T-helper 17 cell (primary cell): ENCODE data around the gene MBNL3. TPM values are rescaled to one million over a fixed set of nuclear protein-coding genes. Genes with fewer than 3 reads are reported as not detected.
"Not testable (repeated sequence)": the region's sequence is repeated elsewhere in the genome, so short reads cannot be mapped to it uniquely, and the experiment has no call there.

Source experiments
- ATAC-seq: fragments of 150-1000 bp; cut with Tn5 transposase; 2 replicates; pipeline ENCODE4 v1.10.0; 2021; ENCODE audit warnings: mild to moderate bottlenecking, moderate library complexity
- DNase-seq, 3 donors: peaks; one replicate each; pipeline versions ENCODE4 v3.0.0 to v3.0.0-alpha.2; 2020 to 2021
- H3K9me3 ChIP-seq: one replicate; pipeline ENCODE4 v1.7.0; 2013; ENCODE audit warnings: low read length, mild to moderate bottlenecking; ENCODE audit not compliant: control insufficient read depth, poor library complexity, severe bottlenecking
- H3K27ac Mint-ChIP-seq: one replicate; pipeline ENCODE4 v1.8.0; 2022; ENCODE audit warnings: mild to moderate bottlenecking, moderate library complexity, mixed read lengths
- H3K27me3 Mint-ChIP-seq: one replicate; pipeline ENCODE4 v1.8.0; 2022; ENCODE audit warnings: mixed read lengths
- H3K36me3 Mint-ChIP-seq: one replicate; pipeline ENCODE4 v1.8.0; 2022; ENCODE audit warnings: low read depth, mixed read lengths
- H3K4me1 Mint-ChIP-seq: one replicate; pipeline ENCODE4 v1.8.0; 2022; ENCODE audit warnings: mild to moderate bottlenecking, mixed read lengths
- H3K4me3 Mint-ChIP-seq: one replicate; pipeline ENCODE4 v1.8.0; 2022; ENCODE audit warnings: mild to moderate bottlenecking, moderate library complexity, mixed read lengths
- total RNA-seq, 4 donors: library from RNA in 2 of 4; stranded (reverse) in 2 of 4; gene quantifications; one replicate each; pipeline ENCODE4 v1.2.3 and lab custom pipeline; 2022 to 2026

Gene MBNL3
- total RNA-seq, 2 donors from 2014 or later = 32.5 to 34.1 TPM

DNA sequence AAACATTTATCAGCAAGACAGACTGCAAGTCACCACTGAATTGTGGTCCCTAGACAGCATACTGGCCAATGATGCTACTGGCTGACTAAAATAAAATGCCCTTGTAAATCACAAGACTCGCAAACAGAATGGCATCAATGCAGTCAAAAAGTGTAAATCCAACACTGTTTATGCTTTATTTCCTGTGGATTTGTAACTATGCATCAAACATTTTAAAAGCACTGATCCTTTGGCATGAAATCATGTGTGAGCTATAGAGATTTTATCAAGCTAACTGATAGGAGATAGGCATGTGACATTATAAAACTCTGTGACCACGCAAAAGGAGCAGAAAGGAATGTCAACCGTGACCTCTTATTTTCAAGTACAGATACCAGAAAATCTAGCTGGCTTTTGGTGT, 20.8 kb downstream of the MBNL3 start:
- DNase-seq (no peak), ATAC-seq (no peak)
- Mint-ChIP-seq H3K4me1 (no peaks in the 10 kb centered on the region), H3K27me3 (no peaks in the 10 kb centered on the region), H3K36me3 (no peaks in the 10 kb centered on the region), H3K27ac (no peak overlapping the region), H3K4me3 (no peak overlapping the region)
- no peaks in the 10 kb centered on the region for H3K9me3 ChIP-seq

DNA sequence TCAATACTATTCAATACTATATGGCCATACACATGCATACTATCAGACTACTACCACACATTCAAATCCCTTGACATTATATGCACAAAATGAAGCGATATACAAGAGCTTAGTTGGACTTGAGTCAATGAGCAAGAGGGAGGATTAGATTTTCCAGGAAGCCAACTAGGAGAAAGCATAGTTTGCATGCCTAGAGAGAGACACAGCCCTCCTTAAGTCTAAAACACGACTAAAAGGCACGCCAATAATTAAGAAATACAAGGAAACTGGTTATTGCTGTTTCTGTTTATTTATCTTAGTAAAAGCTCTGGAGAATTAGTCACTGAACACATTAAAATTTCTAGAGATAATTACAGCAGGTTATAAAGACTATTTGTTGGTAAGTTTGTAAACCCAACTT, 21.8 kb downstream of the MBNL3 start:
- ATAC-seq (no peak), DNase-seq (no peak)
- Mint-ChIP-seq H3K27me3 (no peaks in the 10 kb centered on the region), H3K36me3 (no peaks in the 10 kb centered on the region), H3K27ac (no peak overlapping the region), H3K4me3 (no peak overlapping the region), H3K4me1 (peaks cover 3% of the 10 kb centered on the region)
- no peaks in the 10 kb centered on the region for H3K9me3 ChIP-seq

- no peak overlapping the region for H3K27ac Mint-ChIP-seq
- no peaks in the 10 kb centered on the region for H3K9me3 ChIP-seq
- ATAC-seq (no peak), DNase-seq (no peak)
- H3K27me3 Mint-ChIP-seq = no peaks in the 10 kb centered on the region
- no peak overlapping the region for H3K4me3 Mint-ChIP-seq
- peaks cover 4% of the 10 kb centered on the region for H3K4me1 Mint-ChIP-seq
- H3K36me3 Mint-ChIP-seq = no peaks in the 10 kb centered on the region
Measured at GRCh38 chrX:132463411-132463810, 25.4 kb downstream of the MBNL3 start.

DNA sequence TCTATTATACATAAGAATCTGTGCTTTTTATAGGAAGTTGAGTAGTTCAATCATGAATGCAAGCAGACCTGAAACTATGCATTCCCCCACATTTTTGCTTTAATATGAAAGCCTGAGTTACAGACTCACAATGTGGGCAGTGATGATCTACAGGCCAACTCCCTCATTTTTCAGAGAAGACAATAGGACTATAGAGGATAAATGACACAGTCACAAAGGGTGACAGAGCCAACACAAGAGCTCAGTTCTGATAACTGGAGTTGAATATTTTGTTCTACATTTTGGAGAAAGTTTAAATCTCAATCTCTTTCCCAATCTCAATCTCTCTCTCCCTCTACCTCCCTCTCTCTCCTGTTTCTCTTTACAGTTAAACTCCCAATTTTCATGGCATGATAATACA, 27.0 kb downstream of the MBNL3 start:
- DNase-seq = no peak
- no peaks in the 10 kb centered on the region for H3K9me3 ChIP-seq
- H3K4me3 Mint-ChIP-seq = no peak overlapping the region
- H3K4me1 Mint-ChIP-seq = peaks cover 4% of the 10 kb centered on the region
- ATAC-seq = no peak
- H3K27ac Mint-ChIP-seq = no peak overlapping the region
- H3K36me3 Mint-ChIP-seq = no peaks in the 10 kb centered on the region
- H3K27me3 Mint-ChIP-seq = no peaks in the 10 kb centered on the region

- H3K36me3 Mint-ChIP-seq = no peaks in the 10 kb centered on the region
- ATAC-seq (no peak), DNase-seq (no peak)
- H3K27me3 Mint-ChIP-seq = no peaks in the 10 kb centered on the region
- no peaks in the 10 kb centered on the region for H3K4me1 Mint-ChIP-seq
- no peak overlapping the region for H3K27ac Mint-ChIP-seq
- no peaks in the 10 kb centered on the region for H3K9me3 ChIP-seq
- no peak overlapping the region for H3K4me3 Mint-ChIP-seq
Measured at GRCh38 chrX:132452911-132453550, 35.8 kb downstream of the MBNL3 start.

DNA sequence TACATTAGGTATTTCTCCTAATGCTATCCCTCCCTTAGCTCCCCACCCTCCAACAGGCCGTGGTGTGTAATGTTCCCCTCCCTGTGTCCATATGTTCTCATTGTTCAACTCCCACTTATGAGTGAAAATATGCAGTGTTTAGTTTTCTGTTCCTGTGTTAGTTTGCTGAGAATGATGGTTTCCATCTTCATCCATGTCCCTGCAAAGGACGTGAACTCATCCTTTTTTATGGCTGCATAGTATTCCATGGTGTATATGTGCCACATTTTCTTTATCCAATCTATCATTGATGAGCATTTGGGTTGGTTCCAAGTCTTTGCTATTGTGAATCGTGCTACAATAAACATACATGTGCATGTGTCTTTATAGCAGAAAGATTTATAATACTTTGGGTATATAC, 42.9 kb downstream of the MBNL3 start:
- not testable (repeated sequence) for DNase-seq, H3K36me3 Mint-ChIP-seq, H3K27ac Mint-ChIP-seq, H3K27me3 Mint-ChIP-seq, H3K9me3 ChIP-seq, ATAC-seq, H3K4me1 Mint-ChIP-seq, H3K4me3 Mint-ChIP-seq

DNA sequence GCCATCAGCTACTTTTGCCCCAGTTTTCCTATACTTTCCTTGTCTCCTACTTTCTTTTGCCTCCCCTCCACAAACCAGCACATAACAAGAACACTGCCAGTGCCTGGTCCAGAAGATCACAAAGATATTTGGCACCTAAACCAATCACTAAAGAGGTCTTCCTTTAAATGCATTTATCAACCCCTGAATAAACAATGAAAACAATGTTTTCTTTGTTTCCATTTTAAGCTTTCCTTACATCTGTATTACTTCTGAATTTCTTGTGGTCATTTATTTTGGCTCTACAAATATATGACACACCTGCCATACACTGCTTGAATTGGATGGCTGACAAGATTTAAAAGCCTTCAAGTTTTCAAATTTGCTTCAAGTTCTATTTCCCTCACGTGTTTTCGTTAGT, 43.9 kb downstream of the MBNL3 start:
- H3K9me3 ChIP-seq = no peaks in the 10 kb centered on the region
- H3K27me3 Mint-ChIP-seq = no peaks in the 10 kb centered on the region
- DNase-seq (no peak), ATAC-seq (no peak)
- peaks cover 3% of the 10 kb centered on the region for H3K4me1 Mint-ChIP-seq
- H3K27ac Mint-ChIP-seq = no peak overlapping the region
- no peak overlapping the region for H3K4me3 Mint-ChIP-seq
- H3K36me3 Mint-ChIP-seq = no peaks in the 10 kb centered on the region

DNA sequence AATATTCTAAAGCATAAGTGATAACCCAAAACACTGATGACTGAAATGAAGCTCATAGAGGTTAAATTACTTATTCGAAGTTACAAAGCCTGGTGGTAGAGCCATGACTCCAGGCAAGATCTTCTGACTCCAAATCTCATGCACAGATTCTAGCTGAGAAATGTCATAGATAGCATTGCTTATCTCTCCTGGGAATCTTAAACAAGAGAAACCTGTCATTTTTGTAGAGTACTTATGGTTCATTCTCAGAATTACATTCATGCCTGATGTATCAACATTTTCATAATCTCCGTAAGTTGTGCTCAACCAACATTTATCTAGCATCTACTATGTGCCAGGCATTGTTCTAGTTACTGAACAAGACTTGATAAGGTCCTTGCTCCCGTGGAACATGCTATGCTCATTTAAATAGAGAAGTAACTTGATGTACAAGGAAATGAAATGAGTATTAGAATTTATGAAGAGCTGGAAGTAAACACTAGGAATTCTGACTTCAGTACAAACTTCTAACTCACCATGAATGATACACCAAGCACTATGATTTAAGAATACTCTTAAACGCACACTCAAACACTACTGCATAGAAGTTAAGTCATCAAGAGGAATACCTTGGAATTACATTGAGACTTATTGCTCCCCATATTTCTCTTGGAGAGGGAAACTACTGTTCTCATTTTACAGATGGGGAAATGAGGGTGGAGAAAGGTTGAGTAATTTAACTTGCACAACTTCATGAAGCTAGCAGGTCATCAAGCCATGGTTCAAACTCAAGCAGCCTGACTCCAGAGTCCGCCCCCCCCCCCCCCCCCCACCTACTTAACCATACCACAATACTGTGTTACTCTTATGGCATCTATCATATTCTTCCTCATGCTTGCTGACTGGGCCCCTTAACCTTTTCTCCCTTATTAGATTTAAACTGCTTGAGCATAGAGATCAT, 45.4 kb downstream of the MBNL3 start:
- no peaks in the 10 kb centered on the region for H3K9me3 ChIP-seq
- H3K27me3 Mint-ChIP-seq = no peaks in the 10 kb centered on the region
- no peaks in the 10 kb centered on the region for H3K36me3 Mint-ChIP-seq
- peaks cover 3% of the 10 kb centered on the region for H3K4me1 Mint-ChIP-seq
- DNase-seq = no peak
- ATAC-seq = no peak
- no peak overlapping the region for H3K27ac Mint-ChIP-seq
- H3K4me3 Mint-ChIP-seq = no peak overlapping the region

DNA sequence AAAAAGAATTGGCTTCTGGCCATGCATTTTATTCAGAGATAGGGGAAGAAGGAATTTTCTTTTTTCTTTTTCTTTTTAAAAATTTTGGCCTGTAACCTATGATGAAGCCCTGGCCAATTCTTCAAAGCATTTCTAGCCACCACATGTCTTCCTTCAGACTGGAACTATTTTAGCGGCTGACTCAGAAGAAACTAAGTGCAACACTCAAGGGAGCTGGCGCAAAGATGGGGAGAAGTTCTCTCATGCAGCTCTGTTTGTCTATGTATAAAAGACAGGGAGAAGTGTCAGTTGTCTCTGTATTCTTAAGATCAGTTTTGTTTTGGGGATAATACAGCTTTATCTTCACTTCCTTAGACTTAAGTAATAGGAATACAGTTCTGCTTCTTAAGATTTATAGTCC, 46.1 kb downstream of the MBNL3 start:
- H3K27ac Mint-ChIP-seq = no peak overlapping the region
- H3K9me3 ChIP-seq = no peaks in the 10 kb centered on the region
- H3K4me3 Mint-ChIP-seq = no peak overlapping the region
- no peaks in the 10 kb centered on the region for H3K27me3 Mint-ChIP-seq
- no peaks in the 10 kb centered on the region for H3K36me3 Mint-ChIP-seq
- no peak for DNase-seq
- no peak for ATAC-seq
- H3K4me1 Mint-ChIP-seq = peaks cover 3% of the 10 kb centered on the region

- H3K9me3 ChIP-seq = no peaks in the 10 kb centered on the region
- Mint-ChIP-seq H3K27me3 (no peaks in the 10 kb centered on the region), H3K4me1 (no peaks in the 10 kb centered on the region), H3K36me3 (peaks cover 3% of the 10 kb centered on the region), H3K4me3 (no peak overlapping the region), H3K27ac (no peak overlapping the region)
- DNase-seq = no peak
- ATAC-seq = no peak
Measured at GRCh38 chrX:132435222-132435621, 53.6 kb downstream of the MBNL3 start.

DNA sequence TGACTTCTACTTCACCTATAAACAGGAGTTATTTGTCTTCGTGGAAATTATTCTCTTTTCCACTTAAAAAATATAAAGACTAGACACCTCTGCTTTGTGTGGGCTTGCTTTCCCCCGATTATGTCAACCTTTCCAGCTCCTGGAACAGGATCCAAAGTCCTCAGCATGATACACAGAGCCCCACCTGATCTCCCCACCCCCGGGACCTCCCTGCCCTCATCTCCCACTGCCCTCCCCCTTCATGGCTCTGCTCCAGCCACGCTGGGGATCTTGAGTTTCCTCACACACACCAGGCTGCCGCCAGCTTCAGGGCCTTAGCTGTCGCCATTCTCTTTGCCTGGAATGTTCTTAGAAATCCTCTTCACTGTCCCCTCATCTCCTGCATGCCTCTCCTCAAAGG, 55.3 kb downstream of the MBNL3 start:
- Mint-ChIP-seq H3K27me3 (no peaks in the 10 kb centered on the region), H3K27ac (no peak overlapping the region), H3K4me1 (no peaks in the 10 kb centered on the region), H3K4me3 (no peak overlapping the region), H3K36me3 (peaks cover 3% of the 10 kb centered on the region)
- ATAC-seq (no peak), DNase-seq (no peak)
- no peaks in the 10 kb centered on the region for H3K9me3 ChIP-seq

GRCh38 chrX:132433001-132433400, 55.8 kb downstream of the MBNL3 start:
- H3K4me3 Mint-ChIP-seq = no peak overlapping the region
- ATAC-seq (no peak), DNase-seq (no peak)
- no peaks in the 10 kb centered on the region for H3K4me1 Mint-ChIP-seq
- H3K27ac Mint-ChIP-seq = no peak overlapping the region
- H3K27me3 Mint-ChIP-seq = no peaks in the 10 kb centered on the region
- H3K9me3 ChIP-seq = no peaks in the 10 kb centered on the region
- peaks cover 3% of the 10 kb centered on the region for H3K36me3 Mint-ChIP-seq

DNA sequence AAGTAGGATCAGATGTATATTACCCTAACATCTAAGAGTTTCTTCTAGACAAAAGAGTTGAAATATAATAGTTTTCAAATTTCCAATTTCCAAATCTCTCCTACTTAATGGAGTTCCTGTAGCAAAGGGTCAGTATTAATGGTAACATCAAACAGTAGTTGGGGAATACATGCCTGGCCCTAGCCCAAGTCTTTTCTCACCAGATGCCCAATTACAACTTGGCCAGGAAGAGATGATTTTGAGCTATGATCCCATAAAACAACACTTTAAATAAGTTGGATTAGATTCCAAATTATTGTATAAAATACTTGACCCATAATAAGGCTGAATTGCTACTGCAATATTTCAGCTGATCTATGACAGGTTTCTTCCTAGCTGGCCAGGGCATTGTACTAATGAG, 59.9 kb downstream of the MBNL3 start:
- no peak overlapping the region for H3K4me3 Mint-ChIP-seq
- ATAC-seq = no peak
- DNase-seq = no peak
- H3K27ac Mint-ChIP-seq = no peak overlapping the region
- no peaks in the 10 kb centered on the region for H3K27me3 Mint-ChIP-seq
- H3K4me1 Mint-ChIP-seq = peaks cover 11% of the 10 kb centered on the region
- no peaks in the 10 kb centered on the region for H3K9me3 ChIP-seq
- peaks cover 3% of the 10 kb centered on the region for H3K36me3 Mint-ChIP-seq
